HG02981 (cell line): ENCODE data around the gene COQ10A.
A peak's percentile ranks its signal among the peaks of the same experiment; 100 is the strongest.

ENCODE experiments used
- ATAC-seq: cut with Tn5 transposase; IDR thresholded peaks from one replicate; pipeline ENCODE4 v1.9.1; 2021; ENCODE audit warnings: mild to moderate bottlenecking, moderate library complexity; ENCODE audit not compliant: unreplicated experiment

COQ10A gene

GRCh38 chr12:56266693-56267442 is at the start of gene COQ10A:
COQ10A (plus strand) TSS chr12:56266942; CDS start chr12:56267119, 177 bp downstream.
- ATAC-seq: peak; percentile 87

- ATAC-seq: no peak
Observed at GRCh38 chr12:56219840-56220239, 46.9 kb upstream of the COQ10A start.

- no peak for ATAC-seq
Observed at GRCh38 chr12:56220611-56221231, 46.0 kb upstream of the COQ10A start.

- peak; percentile 13 for ATAC-seq
Observed at GRCh38 chr12:56221232-56221756, 45.4 kb upstream of the COQ10A start.

GRCh38 chr12:56221757-56222530 is 44.8 kb upstream of the COQ10A start, which contains the start of gene RNF41:
RNF41 (minus strand) TSS chr12:56221922; CDS start chr12:56214047, 7,875 bp downstream.
- ATAC-seq: peak; percentile 85

- ATAC-seq: no peak
Observed at GRCh38 chr12:56222531-56222895, 44.2 kb upstream of the COQ10A start.

- ATAC-seq: no peak
Observed at GRCh38 chr12:56223571-56224101, 43.1 kb upstream of the COQ10A start.

GRCh38 chr12:56224102-56224701 is 42.5 kb upstream of the COQ10A start, which contains the start of gene NABP2:
NABP2 (plus strand) TSS chr12:56224342; CDS start chr12:56224857, 515 bp downstream.
- ATAC-seq: peak; percentile 76

- ATAC-seq: no peak
Observed at GRCh38 chr12:56224954-56225353, 41.8 kb upstream of the COQ10A start.

- no peak for ATAC-seq
Observed at GRCh38 chr12:56229082-56229481, 37.7 kb upstream of the COQ10A start.

GRCh38 chr12:56229916-56230431 is 36.8 kb upstream of the COQ10A start, which contains the start of gene SLC39A5:
SLC39A5 (plus strand) TSS chr12:56230051; CDS start chr12:56231275, 1,224 bp downstream.
- ATAC-seq: no peak

- ATAC-seq: no peak
Observed at GRCh38 chr12:56230432-56231183, 36.1 kb upstream of the COQ10A start.

- ATAC-seq: no peak
Observed at GRCh38 chr12:56231184-56231582, 35.6 kb upstream of the COQ10A start.

- ATAC-seq: no peak
Observed at GRCh38 chr12:56234746-56235436, 31.9 kb upstream of the COQ10A start.

GRCh38 chr12:56236091-56236490 is 30.7 kb upstream of the COQ10A start:
- no peak for ATAC-seq

- no peak for ATAC-seq
Observed at GRCh38 chr12:56236985-56237384, 29.8 kb upstream of the COQ10A start.

GRCh38 chr12:56237552-56237951 is 29.2 kb upstream of the COQ10A start:
- ATAC-seq: no peak

GRCh38 chr12:56241424-56242303 is 25.1 kb upstream of the COQ10A start:
- no peak for ATAC-seq
